HepG2 (cell line): ENCODE measurements around the gene PSMA2. TPM values are rescaled to one million over a fixed set of nuclear protein-coding genes. Genes with fewer than 3 reads are reported as not detected.

Source experiments
- AKAP8 ChIP-seq: sonication (generic); formaldehyde crosslinking; IDR thresholded peaks from 2 replicates; pipeline ENCODE4 v1.5.1; 2020; ENCODE audit warnings: mild to moderate bottlenecking, missing genetic modification reagents
- AKNA ChIP-seq: sonication (generic); formaldehyde crosslinking; IDR thresholded peaks from 2 replicates; pipeline ENCODE4 v1.4.0; 2020; ENCODE audit warnings: missing genetic modification reagents, borderline replicate concordance
- CENPT ChIP-seq: sonication (generic); formaldehyde crosslinking; IDR thresholded peaks from 2 replicates; pipeline ENCODE4 v1.8.0; 2022; ENCODE audit warnings: low read depth, mild to moderate bottlenecking, moderate library complexity, missing genetic modification reagents
- CREB1 ChIP-seq, 2 experiments: fragments of 450-650 bp in 1 of 2; IDR thresholded peaks; 2 replicates each; pipeline ENCODE4 v1.6.1; 2016 to 2017; ENCODE audit warnings: control low read depth in 1 of 2, mild to moderate bottlenecking in 1 of 2, missing compliant biosample characterization in 1 of 2, missing genetic modification characterization in 1 of 2
- MTF2 ChIP-seq: sonication (generic); formaldehyde crosslinking; IDR thresholded peaks from 2 replicates; pipeline ENCODE4 v1.5.0; 2020; ENCODE audit warnings: missing genetic modification reagents, borderline replicate concordance
- NPAS2 ChIP-seq: sonication (generic); formaldehyde crosslinking; IDR thresholded peaks from 2 replicates; pipeline ENCODE4 v1.8.0; 2022; ENCODE audit warnings: mild to moderate bottlenecking, missing genetic modification reagents, borderline replicate concordance
- PHF5A ChIP-seq: IDR thresholded peaks from one replicate; pipeline ENCODE4 v1.6.1; 2018; ENCODE audit warnings: low read depth, missing genetic modification reagents; ENCODE audit not compliant: unreplicated experiment
- SRF ChIP-seq: IDR thresholded peaks from 2 replicates; pipeline ENCODE4 v1.6.1; 2011; ENCODE audit warnings: mild to moderate bottlenecking, low read depth, low read length, moderate library complexity
- THAP8 ChIP-seq: sonication (generic); formaldehyde crosslinking; IDR thresholded peaks from 2 replicates; pipeline ENCODE4 v1.5.1; 2020; ENCODE audit warnings: missing genetic modification reagents, mild to moderate bottlenecking, borderline replicate concordance
- ZNF143 ChIP-seq: sonication (generic); formaldehyde crosslinking; IDR thresholded peaks from 2 replicates; pipeline ENCODE4 v1.4.0; 2020; ENCODE audit warnings: missing genetic modification reagents
- ZNF160 ChIP-seq: sonication (generic); formaldehyde crosslinking; IDR thresholded peaks from 2 replicates; pipeline ENCODE4 v1.8.0; 2022; ENCODE audit warnings: mild to moderate bottlenecking, inconsistent platforms, missing genetic modification reagents
- ZNF790 ChIP-seq: sonication (generic); formaldehyde crosslinking; IDR thresholded peaks from 2 replicates; pipeline ENCODE4 v1.8.0; 2022; ENCODE audit warnings: missing genetic modification reagents, mild to moderate bottlenecking, borderline replicate concordance
- ZSCAN30 ChIP-seq: sonication (generic); formaldehyde crosslinking; IDR thresholded peaks from 2 replicates; pipeline ENCODE4 v1.5.0; 2020; ENCODE audit warnings: mild to moderate bottlenecking, missing genetic modification reagents
- polyA plus RNA-seq, 8 experiments: library from polyadenylated mRNA; depleted of rRNA in 3 of 8; stranded (reverse) in 7 of 8; unstranded in 1 of 8; fragments of >200 nt; fragmentation: Illumina TruSeq in 4 of 8; extraction: Trizol in 4 of 8; gene quantifications; 2 replicates each; pipeline versions ENCODE4 v1.2.1 to v1.2.3, GENCODE V29; 2011 to 2016; ENCODE audit warnings: low read depth in 4 of 8, missing spikeins in 1 of 8, mixed read lengths in 1 of 8; ENCODE audit not compliant: insufficient read depth in 1 of 8
- total RNA-seq, 5 experiments: library from RNA; depleted of rRNA; stranded (reverse); fragments of >200 nt; fragmentation: Illumina TruSeq; extraction: Trizol; gene quantifications; 2 replicates each; pipeline ENCODE4 v1.2.3, GENCODE V29; 2016; ENCODE audit warnings: low read depth in 1 of 5
- TF ChIP-seq, protein P1 (sequence below): sonication (generic); formaldehyde crosslinking; conservative IDR thresholded peaks from 2 replicates; pipeline ENCODE4 v1.8.0; 2022; ENCODE audit warnings: mild to moderate bottlenecking, moderate library complexity, missing genetic modification reagents
- TF ChIP-seq, protein P2 (sequence below): sonication (generic); formaldehyde crosslinking; IDR thresholded peaks from 2 replicates; pipeline ENCODE4 v1.8.1; 2023; ENCODE audit warnings: mild to moderate bottlenecking, inconsistent platforms, moderate library complexity, missing genetic modification reagents, borderline replicate concordance
- TF ChIP-seq, protein P3 (sequence below): fragments of 450-650 bp; IDR thresholded peaks from 2 replicates; pipeline ENCODE4 v1.6.1; 2017; ENCODE audit warnings: mild to moderate bottlenecking

The PSMA2 gene
- total and polyA plus RNA-seq, 2 of the 13 experiments (the other 11 are each of a cell fraction or from before 2014, with no cell fraction given), result 125 to 266 TPM

DNA sequence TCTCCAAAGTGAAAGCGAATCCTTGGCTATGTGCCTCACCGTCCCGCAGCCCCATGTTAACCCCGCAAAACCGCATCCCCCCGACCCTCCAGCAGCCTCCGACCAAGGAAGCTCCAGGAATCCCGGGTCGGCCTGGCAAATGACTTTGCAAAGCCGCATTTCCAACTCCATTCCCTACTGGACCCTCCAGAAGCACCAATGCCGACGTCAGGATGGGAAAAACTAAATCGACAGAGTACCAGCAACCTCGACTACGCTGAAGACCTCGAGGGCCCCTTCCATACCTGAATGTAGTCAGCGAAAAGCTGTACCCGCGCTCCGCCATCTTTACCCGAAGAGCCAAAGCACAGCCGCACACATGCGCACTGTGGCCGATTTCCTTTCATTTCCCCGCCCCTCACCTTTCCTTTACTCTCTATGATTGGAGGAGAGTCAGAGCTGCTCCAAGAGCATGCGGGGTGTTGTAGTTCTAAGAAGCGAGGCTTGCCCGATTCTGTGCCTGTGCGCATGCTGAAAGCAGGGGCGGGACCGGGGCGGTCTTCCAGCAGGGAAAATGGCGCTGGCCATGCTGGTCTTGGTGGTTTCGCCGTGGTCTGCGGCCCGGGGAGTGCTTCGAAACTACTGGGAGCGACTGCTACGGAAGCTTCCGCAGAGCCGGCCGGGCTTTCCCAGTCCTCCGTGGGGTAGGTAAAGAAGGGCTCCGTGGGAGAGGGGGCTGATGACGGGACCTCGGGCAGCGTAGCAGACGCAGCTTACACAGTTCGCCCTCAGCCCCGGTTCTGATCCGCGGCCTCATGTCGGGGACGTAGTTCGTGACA is at the start of gene PSMA2, which contains the start of gene MRPL32 (continued):
- TF ChIP-seq, protein P1, sequence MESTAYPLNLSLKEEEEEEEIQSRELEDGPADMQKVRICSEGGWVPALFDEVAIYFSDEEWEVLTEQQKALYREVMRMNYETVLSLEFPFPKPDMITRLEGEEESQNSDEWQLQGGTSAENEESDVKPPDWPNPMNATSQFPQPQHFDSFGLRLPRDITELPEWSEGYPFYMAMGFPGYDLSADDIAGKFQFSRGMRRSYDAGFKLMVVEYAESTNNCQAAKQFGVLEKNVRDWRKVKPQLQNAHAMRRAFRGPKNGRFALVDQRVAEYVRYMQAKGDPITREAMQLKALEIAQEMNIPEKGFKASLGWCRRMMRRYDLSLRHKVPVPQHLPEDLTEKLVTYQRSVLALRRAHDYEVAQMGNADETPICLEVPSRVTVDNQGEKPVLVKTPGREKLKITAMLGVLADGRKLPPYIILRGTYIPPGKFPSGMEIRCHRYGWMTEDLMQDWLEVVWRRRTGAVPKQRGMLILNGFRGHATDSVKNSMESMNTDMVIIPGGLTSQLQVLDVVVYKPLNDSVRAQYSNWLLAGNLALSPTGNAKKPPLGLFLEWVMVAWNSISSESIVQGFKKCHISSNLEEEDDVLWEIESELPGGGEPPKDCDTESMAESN (CRISPR knock-in tag), result no peak
- TF ChIP-seq PHF5A (CRISPR knock-in tag), result no peak
- TF ChIP-seq CENPT (CRISPR knock-in tag), result no peak
- no peak for TF ChIP-seq ZSCAN30 (CRISPR knock-in tag)
- TF ChIP-seq NPAS2, result no peak
- no peak for TF ChIP-seq AKNA (CRISPR knock-in tag)
- TF ChIP-seq THAP8, result 0 out of 2 replicates have a peak, but pooled peaks have one; percentile 41
- no peak for TF ChIP-seq AKAP8
- TF ChIP-seq ZNF160 (CRISPR knock-in tag), result no peak
- TF ChIP-seq MTF2 (CRISPR knock-in tag), result no peak
- TF ChIP-seq, protein P2, sequence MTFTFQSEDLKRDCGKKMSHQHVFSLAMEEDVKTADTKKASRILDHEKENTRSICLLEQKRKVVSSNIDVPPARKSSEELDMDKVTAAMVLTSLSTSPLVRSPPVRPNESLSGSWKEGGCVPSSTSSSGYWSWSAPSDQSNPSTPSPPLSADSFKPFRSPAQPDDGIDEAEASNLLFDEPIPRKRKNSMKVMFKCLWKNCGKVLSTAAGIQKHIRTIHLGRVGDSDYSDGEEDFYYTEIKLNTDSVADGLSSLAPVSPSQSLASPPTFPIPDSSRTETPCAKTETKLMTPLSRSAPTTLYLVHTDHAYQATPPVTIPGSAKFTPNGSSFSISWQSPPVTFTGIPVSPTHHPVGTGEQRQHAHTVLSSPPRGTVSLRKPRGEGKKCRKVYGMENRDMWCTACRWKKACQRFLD (CRISPR knock-in tag), result no peak
- no peak for TF ChIP-seq ZNF790 (CRISPR knock-in tag)
- TF ChIP-seq, protein P3, sequence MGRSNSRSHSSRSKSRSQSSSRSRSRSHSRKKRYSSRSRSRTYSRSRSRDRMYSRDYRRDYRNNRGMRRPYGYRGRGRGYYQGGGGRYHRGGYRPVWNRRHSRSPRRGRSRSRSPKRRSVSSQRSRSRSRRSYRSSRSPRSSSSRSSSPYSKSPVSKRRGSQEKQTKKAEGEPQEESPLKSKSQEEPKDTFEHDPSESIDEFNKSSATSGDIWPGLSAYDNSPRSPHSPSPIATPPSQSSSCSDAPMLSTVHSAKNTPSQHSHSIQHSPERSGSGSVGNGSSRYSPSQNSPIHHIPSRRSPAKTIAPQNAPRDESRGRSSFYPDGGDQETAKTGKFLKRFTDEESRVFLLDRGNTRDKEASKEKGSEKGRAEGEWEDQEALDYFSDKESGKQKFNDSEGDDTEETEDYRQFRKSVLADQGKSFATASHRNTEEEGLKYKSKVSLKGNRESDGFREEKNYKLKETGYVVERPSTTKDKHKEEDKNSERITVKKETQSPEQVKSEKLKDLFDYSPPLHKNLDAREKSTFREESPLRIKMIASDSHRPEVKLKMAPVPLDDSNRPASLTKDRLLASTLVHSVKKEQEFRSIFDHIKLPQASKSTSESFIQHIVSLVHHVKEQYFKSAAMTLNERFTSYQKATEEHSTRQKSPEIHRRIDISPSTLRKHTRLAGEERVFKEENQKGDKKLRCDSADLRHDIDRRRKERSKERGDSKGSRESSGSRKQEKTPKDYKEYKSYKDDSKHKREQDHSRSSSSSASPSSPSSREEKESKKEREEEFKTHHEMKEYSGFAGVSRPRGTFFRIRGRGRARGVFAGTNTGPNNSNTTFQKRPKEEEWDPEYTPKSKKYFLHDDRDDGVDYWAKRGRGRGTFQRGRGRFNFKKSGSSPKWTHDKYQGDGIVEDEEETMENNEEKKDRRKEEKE, result no peak
- TF ChIP-seq CREB1 (IDR thresholded peaks at IDR 0.05), result 0 out of 2 replicates have a peak, but pooled peaks have one; percentile 32
- TF ChIP-seq CREB1 (CRISPR knock-in tag; IDR thresholded peaks at IDR 0.05), result peak; percentile 67
- peak; percentile 95 for TF ChIP-seq ZNF143 (CRISPR knock-in tag)
- no peak for TF ChIP-seq SRF
